NCI-H2107 treated with DMSO at 0.1 percent for 48 hours (cell line): ENCODE data around the gene ARFIP1.
"Not testable (repeated sequence)": the region's sequence is repeated elsewhere in the genome, so short reads cannot be mapped to it uniquely, and the experiment has no call there.

ENCODE experiments used
- DNase-seq: peaks from one replicate; lab custom pipeline; 2025; ENCODE audit not compliant: unreplicated experiment; lab: John Stamatoyannopoulos, UW

Gene ARFIP1

DNA sequence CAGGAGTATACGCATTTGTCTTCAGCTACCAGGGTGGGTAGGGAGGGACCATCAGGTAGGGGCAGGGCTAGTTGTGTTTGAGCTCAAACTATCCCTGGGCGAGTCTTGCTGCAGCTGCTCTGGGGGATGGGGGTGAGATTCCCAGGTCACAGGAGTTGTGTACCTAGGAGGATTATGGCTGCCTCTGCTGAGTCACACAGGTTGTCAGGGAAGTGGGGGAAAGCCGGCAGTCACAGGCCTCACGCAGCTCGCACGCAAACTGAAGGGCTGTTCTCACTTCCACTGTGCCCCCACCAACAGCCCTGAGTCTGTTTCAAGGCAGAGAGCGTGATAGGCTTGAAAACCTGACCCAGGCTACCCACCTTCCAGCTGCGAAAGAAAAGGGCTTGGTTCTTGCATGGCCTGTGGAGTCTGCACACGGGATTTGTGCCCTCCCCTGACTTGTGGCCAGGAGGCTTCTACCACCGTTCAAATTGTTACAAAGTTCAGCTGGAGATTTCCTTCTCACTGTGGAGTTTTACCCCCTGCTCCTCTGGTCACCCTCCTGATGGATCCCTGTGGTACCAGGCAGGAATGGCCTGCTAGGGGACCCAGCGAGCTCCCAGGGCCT is 63.8 kb downstream of the ARFIP1 start:
- no peak for DNase-seq

- no peak for DNase-seq
These were observed 67.6 kb downstream of the ARFIP1 start for GRCh38 chr4:152847376-152847775.

DNA sequence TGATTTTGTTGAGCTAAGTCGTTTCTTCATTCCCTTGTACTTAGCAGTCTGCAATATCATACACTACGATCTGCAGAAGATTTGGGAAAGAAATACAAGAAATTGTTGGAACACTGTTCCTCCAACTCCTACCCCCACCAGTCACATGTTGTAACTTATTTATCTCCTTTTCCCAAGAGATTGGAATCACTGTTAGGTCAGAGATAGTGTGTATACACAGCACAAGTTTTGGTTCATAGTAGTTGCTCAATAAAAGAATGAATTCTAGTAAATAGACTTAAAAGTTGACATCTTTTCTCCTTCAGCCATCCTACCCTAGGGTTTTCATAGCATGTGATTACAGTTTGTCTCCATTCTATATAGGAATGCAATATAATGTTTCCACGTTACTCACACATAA is 68.8 kb downstream of the ARFIP1 start:
- DNase-seq: no peak

GRCh38 chr4:152849350-152849749 is 69.6 kb downstream of the ARFIP1 start:
- no peak for DNase-seq

DNA sequence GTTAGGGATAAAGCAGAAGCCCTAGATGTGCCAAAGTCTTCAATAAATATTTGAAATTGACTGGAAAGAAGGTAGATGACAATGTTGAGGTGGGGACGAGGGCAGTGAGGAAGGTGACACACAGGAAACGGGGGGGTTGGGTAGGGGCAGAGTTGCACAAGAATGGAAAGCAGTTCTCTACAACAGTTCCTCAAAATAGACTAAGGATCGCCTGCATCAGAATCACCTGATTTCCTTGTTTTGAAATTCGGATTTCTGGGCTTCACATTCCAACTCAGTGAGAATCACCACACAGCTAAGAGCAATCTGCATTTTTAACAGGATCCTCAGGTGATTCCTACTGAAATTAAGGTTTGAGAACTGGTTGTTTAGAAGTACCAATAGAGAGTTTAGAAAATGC is 70.6 kb downstream of the ARFIP1 start:
- DNase-seq: no peak

- DNase-seq: no peak
These were observed 71.5 kb downstream of the ARFIP1 start for GRCh38 chr4:152851226-152851625.

GRCh38 chr4:152853293-152853692 is 73.5 kb downstream of the ARFIP1 start:
- DNase-seq: no peak

DNA sequence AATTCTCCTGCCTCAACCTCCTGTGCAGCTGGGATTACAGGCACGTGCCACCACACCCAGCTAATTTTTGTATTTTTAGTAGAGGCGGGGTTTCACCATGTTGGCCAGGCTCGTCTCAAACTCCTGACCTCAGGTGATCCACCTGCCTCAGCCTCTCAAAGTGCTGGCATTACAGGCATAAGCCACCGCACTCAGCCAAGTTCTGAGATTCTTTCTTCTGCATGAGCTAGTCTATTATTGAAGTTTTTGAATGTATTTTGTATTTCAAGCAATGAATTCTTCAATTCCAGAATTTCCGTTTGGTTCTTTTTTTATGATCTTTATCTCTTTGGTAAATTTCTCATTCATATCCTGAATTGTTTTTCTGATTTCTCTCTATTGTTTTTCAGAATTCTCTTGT is 74.3 kb downstream of the ARFIP1 start:
- DNase-seq: not testable (repeated sequence)

DNA sequence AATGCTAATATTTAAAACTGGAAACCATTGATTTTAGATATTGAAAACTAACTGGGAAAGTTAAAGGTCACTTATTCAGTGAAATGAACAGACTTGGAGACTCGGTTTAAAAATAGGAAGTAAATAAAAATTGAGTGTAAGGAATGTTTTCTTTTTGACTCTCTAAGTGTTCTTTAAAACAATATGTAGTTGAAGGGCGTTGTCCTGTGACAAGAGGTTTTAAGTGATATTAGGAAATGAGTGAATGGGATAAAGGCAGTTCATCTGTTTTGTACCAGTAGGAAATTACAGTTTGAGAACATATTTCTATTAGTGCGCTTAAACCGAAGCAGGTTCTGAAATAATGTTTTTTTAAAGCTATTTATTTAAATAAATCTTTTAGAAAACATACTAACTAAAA is 77.2 kb downstream of the ARFIP1 start:
- no peak for DNase-seq

- DNase-seq: no peak
These were observed 79.2 kb downstream of the ARFIP1 start for GRCh38 chr4:152858934-152859333.

DNA sequence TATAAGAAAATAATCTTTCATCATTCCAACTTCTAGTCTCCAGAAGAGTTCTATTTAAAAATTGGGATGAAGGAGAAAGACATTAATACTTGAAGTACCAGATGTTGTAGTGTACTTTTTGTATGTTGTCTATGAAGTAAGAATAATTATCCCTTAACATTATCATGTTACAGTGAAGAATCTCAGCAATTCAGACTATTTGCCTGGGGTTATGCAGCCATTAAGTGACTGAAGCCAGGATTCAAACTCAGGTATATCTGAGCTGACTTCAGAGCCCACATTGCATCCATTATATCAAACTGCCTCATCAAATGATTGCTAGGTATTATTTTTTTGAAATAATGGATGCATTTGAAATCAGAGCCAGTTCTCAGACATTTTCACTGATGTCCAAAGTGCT is 80.3 kb downstream of the ARFIP1 start:
- no peak for DNase-seq

- DNase-seq: no peak
These were observed 82.9 kb downstream of the ARFIP1 start for GRCh38 chr4:152862608-152863007.

DNA sequence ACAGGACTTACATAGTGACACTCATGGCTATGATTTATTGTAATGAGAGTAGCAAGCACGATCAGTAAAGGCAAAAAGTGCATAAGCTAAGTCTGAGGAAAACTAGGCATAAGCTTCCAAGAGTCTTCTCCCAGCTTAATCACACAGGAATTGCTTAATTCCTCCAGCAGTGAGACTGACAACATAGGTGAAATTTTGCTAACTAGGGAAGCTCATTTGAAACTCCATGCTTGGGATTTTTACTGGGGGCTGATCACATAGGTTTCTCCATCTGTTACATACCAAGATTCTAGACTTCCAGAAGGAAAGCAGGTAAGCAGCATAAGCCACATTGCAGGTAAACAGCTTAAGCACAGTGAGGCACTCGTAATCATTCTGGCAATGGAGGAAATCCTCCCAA is 84.6 kb downstream of the ARFIP1 start:
- no peak for DNase-seq

DNA sequence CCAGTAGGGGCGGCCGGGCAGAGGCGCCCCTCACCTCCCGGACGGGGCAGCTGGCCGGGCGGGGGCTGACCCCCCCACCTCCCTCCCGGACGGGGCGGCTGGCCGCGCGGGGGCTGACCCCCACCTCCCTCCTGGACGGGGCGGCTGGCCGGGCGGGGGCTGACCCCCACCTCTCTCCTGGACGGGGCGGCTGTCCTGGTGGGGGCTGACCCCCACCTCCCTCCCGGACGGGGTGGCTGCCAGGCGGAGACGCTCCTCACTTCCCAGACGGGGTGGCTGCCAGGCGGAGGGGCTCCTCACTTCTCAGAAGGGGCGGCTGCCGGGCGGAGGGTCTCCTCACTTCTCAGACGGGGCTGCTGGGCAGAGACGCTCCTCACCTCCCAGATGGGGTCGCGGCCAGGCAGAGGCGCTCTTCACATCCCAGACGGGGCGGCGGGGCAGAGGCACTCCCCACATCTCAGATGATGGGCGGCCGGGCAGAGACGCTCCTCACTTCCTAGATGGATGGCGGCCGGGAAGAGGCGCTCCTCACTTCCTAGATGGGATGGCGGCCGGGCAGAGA is 86.8 kb downstream of the ARFIP1 start:
- not testable (repeated sequence) for DNase-seq

GRCh38 chr4:152870606-152871005 is 90.9 kb downstream of the ARFIP1 start:
- DNase-seq: no peak

DNA sequence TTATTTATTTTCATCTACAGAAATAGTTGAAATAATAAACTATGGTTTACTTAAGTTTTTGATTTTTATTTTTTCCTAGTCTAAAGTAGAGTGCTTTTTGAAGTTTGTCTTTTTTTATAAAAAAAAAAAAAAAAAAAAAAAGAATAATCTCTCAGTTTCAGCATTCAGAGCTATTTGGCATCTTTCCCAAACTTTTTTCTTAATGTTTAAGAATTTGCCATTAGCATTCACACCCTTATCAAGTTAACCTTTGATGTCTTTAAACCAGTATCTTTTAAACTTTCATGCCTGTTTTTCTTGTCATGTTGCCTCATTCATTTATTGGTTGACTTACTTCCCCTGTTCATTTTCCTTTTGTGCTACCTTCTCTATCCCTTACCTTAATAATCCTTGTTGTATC is 95.5 kb downstream of the ARFIP1 start:
- DNase-seq: no peak

GRCh38 chr4:152877868-152878267 is 98.1 kb downstream of the ARFIP1 start:
- no peak for DNase-seq

GRCh38 chr4:152880263-152880662 is 100.5 kb downstream of the ARFIP1 start:
- no peak for DNase-seq

- DNase-seq: no peak
These were observed 102.2 kb downstream of the ARFIP1 start for GRCh38 chr4:152881974-152882373.

- no peak for DNase-seq
These were observed 105.4 kb downstream of the ARFIP1 start for GRCh38 chr4:152885185-152885584.

DNA sequence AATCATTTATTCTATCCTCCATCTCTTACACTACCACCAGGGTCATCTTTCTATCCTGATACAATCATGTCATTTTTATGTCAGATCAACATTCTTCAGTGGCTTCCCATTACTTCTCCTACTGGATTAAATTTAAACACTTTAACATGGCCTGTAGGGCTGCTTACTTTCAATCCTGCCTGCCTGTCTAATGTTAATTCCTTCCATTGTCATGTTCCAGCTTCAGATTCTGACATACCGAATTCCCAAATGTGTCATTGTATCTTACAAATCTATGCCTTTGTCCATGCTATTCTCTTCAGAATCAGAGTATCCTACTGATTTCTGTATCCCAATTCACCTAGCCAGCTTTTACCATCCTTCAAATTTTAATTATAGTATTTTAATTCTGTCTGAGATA is 106.4 kb downstream of the ARFIP1 start:
- no peak for DNase-seq

DNA sequence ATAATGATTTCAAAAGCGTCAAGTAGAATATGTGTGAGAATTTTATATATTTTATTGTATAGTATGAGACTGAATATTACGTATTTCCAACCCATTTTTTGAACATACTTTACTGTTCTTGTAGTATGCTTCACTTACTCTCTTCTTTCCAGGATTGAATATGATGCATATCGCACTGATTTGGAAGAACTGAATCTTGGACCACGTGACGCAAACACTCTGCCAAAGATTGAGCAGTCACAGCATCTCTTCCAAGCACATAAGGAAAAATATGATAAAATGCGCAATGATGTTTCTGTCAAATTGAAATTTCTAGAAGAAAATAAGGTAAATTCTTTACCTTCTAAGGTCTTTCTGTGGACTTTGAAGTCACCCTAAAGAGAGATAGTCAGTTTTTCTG is 108.2 kb downstream of the ARFIP1 start:
- no peak for DNase-seq

- DNase-seq: no peak
These were observed 113.2 kb downstream of the ARFIP1 start for GRCh38 chr4:152892974-152893373.
